NCI-H2196 treated with DMSO at 0.1 percent for 48 hours (cell line): ENCODE measurements around the gene KDM2B.
A peak's percentile ranks its signal among the peaks of the same experiment; 100 is the strongest.
"Not testable (repeated sequence)": the region's sequence is repeated elsewhere in the genome, so short reads cannot be mapped to it uniquely, and the experiment has no call there.

Experiments used
- DNase-seq: peaks from one replicate; lab custom pipeline; 2025; ENCODE audit not compliant: unreplicated experiment; lab: John Stamatoyannopoulos, UW

The KDM2B gene

DNA sequence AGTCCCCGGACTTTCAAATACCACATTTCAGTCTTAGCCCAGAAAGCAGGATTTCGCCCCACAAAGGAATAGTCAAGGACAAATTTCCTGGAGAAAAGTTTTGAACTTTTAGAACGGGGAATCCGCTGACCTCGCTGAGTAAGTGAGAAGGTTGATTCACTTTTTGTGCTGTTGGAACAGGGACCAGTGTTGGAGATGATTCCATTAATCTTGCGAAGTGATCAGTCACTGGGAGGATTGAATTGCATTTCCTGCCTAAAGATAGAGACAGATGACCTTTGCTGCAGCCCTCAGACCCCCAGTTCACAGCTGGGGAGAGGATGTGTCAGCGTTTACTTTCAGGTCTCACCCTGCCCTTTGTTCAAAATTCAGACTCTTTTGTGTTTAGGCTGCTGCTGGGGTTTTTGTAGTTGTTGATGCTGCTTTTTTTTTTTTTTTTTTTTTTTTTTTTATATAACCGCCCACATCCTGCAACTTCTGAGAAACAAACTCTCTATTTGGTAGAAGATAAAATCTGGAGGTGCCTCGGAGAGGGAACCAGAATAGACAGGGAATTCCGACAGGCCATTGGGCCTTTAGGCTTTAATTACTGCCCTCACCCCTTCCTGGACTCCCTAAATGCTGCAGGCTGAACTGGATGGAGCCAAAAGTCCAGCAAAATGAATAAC, 9.8 kb upstream of the KDM2B start:
- DNase-seq: no peak

DNA sequence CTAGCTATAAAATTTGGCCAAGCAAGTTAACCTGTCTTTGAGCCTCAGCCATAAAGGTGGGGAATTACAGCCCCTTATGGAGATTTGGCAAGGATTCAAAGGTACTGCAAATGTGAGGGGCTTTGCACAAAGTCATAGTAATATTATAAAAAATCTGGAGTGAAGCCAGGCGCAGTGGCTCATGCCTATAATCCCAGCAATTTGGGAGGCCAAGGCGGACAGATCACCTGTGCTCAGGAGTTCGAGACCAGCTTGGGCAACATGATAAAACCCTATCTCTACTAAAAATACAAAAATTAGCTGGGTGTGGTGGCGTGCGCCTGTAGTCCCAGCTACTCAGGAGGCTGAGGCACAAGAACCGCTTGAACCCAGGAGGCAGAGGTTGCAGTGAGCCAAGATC, 4.1 kb upstream of the KDM2B start:
- DNase-seq: not testable (repeated sequence)

DNA sequence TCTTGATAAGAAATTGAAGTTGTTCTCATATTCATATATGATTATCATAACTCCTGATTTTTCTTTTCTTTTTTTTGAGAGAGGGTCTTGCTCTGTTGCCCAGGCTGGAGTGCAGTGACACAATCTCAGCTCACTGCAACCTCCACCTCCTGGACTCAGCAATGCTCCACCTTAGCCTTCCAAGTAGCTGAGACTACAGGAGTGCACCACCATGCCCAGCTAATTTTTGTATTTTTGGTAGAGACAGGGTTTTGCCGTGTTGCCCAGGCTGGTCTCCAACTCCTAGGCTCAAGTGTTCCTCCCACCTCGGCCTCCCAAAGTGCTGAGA, 2.5 kb upstream of the KDM2B start:
- DNase-seq: not testable (repeated sequence)

DNA sequence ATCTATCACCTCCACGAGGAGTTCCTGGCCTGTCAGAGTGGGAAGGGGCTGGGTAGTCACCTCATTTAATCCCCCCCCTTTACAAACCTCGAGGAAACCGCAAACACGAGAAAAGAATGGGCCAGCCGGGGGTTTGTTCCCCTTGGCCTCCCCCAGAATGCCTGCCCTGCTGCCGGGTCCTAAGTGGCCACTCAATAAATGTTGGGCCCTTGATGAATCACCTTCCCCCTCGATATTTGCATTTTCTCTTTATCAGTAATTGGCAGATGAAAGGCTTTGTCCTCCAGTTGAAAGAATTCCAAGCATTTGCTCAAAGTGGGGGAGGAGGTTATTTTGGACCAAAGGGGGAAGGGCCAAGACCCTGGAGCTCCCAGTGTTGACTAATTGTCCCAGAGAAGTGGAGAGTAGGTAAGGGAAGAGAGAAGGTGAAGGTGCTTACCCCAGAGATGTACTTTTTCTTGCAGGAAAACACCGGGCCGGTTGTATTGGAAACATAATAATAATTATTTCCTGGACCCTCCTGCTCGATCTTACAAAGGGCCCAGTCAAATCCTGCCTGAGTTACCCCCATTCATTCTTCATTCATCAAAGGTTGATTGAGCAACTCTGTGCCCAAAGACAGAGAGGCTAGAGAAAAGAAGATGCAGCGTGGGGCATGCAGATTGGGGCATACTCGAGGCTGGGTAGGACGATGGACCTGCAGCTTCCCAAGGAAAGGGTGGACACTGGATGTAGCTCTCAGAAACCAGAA, 1.9 kb upstream of the KDM2B start:
- DNase-seq: no peak

DNA sequence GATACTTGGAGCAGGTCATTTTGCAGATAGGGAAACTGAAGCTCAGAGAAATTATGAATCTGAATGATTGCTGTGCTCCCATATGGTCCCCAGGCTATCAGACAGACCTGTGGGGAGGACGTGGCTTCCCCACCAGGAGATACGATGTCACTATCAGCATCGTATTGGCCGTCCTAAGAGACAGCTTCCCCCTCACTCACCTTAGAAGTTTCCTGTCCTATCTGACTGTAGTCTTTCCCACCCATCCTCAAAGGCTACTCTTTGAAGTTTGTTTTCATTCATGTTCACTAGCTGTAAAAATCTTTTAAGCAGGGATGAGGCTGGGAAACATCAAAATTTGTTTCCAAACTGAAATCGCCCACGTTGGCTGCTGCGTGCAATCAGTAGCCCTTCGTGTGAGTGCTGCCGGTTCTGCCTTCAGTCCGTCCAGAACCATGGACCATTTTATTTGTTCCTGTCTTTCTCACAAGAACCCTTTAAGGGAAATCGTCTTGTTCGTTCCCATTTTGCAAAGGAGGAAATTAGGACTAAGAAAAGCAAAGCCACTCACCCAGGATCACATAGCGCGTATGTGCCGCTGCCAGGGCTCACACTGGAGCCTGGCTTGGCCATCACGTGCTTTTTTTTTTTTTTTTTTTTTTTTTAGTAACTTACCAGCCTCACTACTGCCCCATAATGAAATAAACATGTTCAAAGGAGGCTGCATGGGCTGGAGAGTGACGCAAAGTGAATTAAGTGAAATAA, 1.0 kb upstream of the KDM2B start:
- DNase-seq: no peak

DNA sequence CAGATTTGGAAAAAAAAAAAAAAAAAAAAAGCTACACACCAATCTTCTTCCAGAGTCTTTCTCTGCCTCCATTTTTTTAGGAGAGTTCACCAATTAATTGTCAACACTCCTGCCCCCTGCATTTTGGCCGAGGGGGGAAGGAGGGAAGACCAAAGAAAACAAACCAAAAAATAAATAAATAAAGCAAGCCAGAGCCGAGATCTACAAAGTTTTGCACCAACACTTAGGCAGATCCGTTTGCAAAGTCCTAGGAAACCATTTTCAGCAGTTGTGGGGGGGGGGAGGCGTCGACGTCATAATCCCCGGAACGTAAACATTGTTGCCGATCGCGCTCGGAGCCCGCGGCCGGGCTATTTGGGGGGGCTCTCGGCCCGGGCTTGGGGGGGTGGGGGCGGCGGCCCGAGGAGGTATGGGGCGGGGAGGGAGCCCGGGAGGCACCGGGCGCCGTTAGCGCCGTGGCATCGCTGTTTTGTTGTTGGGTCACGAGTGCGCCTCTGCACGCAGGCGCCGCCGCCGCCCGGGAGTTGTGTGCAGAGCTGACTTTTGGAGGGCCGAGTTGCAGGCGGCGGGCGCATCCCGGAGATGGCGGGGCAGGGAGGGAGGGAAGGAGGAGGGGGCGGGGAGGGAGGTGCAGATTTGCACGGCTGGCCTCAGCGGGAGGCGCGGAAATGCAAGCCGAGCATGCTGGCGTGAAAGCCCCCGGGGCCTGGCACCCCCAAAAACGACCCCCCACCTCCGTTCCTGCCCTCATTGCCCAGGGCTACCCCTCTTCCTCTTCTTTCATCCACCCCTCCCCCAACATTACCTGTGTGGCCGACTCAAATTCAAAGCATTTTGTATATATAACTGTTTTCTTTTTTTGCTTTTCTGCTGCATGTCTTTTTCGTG, 598 bp downstream of the KDM2B start:
- DNase-seq: peak; percentile 38

DNA sequence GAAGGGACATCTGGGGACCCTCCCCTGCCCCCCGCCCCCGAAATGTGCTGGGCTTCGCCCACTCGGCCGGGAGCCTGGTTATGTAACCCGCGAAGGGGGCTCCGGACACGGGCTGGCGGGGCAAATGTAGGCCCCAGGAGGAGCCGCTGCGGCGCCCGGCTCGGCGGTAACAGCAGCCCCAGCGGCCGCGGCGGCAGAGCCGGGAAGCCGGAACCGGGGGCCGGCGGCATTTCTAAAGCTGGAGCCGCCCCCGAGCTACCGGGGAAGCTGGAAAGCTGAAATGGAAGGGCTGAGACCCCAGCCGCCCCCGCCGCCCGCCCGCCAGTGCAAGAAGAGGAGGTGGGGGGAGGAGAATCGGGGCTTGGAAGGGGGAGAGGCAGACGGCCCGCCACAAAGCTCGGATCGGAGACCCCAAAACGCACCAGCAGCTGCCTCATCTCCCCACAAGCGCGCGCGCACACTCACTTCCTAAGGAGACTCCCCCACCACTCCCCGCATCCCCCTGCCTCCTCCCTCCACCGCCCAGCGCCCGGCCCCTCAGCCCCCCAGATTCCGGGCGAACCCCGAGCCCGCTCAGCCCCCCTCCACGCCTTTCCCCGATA, 1.5 kb downstream of the KDM2B start:
- no peak for DNase-seq

DNA sequence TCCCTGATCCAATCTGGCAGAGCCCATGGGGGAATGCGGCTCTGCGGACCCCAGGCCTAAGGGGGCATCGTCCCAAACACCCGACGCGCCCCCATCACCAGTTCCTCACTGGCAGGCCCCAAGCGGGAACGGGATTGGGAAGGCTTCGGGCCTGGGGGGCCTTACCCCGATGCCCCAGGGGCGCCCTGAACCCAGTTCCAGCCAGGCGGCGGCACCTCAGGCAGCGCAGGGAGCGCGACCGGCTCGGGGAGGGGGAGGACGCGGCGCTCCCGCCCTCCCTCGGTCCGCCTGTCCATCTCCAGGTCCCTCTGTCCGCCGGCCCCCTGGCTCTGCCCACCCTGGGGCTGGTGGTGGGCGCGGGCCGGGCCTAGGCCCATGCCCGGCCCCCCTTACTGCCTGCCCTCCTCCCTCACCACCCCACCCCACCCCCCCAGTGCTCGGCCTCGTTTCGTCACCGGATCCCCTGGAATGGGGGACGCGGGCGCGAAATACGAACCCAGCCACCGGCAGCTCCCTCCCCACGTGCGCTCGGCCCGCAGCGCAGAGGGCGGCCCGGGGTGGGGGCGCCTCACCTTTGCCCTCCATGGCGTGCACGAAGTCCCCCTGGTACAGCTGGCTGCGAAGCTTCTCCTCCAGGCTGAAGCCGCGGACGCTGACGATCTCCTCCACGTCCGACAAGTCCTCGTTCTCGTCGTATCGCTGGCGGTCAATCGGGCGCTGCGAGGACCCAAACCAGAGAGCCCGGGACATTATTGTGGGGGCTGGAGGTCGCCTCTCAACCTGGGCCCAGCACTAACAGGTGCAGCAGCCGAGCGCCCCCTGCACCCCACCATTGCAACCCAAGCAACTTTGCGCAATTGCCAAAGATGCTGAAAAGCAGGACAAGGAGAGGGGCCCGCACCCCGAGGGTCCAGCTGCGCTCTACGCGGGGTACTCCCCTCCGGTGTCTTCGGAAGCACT, 2.3 kb downstream of the KDM2B start:
- DNase-seq: no peak

DNA sequence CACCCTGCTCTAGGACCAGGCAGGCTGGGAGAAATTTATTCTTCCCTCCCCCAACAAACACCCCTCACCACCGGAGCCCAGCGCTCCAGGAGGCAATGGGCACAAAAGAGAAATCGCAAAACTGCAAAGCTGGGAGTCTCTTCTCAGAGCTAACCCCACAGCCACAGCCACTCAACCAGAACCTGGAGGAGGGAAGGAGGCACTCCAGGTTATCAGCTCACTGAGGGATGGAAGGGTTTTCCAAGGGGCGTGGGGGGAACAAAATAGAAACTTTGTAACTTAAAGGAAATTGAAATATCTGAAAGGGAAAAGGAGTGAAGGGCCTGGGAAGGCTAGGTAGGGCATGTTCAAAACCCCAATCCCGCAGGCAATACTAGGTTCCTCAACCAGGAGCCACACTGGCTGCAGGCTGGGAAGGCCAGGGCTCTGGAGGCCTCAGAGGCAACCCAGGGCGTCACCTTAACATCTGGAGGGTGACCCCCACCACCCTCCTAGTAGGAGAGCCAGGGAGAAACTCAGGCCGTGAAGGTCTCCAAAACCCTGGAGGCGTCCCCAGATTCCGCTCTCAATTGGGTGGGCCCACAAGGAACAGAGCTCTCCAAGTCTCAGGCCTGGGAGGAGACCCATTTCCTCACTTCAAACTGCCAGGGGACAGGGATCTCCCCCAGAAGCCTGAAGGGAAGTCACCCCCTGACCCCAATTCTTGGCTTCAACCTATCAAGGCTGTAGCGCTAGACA, 3.2 kb downstream of the KDM2B start:
- DNase-seq: no peak

DNA sequence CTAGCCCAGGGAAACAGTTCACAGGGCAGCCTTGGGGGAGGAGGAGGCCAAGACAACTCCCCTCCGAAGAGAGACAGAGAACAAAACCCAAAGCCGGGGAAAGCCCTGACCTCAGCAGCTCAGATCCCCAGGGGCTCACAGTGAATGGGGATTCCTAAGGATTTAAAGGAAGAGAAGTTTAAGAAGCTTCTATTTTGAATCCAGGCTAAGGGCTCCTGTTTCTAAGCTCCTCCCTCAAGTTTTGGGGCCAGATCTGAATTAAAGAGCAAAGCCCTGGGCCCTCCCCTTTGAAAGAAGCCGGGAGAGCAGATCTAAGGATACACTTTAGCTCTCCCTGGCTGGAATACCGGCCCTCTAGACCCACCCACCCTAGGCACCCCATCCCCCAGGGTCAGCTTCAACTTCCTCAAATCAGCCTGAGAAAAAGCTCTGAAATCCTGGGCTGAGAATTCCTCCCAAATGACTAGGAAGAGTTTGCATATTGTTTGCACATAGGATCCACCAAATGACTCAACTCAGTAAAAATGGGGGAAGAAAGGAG, 3.9 kb downstream of the KDM2B start:
- DNase-seq: no peak

DNA sequence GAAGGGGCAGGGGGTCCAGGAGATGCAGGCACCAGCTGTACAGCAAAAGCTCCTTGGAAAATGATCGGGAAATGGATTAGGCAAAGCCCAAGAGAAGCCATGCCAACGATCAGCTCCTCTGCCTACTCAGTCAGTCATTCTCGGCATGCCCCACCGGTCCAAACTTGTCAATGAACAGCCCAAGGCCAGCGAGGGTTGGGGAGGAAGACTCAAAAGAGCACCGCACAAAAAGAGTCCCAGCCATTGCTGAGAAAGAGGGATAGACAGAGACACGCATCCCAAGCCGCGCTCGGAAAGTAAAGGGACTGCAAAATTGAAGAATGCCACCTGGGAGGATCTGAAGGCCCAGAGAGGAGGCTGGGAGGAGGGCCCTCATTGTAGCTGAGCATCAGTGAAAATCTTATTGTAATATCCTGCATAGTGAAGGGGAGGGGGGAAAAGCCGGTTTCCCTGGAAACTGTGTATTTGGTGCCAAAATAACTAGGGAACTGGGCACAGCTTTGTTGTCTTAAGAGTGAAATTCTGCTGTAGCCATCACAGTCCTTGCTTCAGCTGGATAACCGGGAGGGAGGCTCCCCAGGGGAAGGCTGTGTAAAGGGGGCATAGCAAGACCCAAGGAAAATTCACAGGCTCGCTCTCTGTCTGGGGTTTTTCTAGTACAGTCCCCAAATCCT, 4.7 kb downstream of the KDM2B start:
- DNase-seq: no peak

DNA sequence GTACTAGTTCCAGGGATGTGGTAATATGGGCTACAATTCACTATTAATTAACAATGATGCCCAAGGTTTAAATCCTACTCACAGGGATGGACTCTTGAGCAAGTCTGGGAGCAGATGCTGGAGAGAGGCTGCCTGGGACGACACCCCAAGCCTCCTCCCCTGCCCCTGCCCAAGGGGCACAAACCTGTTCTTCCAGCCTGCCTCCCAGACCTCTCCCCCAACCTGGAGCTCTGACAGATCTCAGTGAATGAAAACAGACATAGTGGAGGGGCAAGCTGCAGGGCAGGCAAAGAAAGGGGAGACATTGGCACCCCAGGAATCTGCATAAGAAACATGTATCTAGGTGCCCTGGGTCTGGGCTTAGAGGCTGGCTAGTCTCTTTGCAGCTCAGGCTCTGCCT, 5.8 kb downstream of the KDM2B start:
- DNase-seq: no peak

DNA sequence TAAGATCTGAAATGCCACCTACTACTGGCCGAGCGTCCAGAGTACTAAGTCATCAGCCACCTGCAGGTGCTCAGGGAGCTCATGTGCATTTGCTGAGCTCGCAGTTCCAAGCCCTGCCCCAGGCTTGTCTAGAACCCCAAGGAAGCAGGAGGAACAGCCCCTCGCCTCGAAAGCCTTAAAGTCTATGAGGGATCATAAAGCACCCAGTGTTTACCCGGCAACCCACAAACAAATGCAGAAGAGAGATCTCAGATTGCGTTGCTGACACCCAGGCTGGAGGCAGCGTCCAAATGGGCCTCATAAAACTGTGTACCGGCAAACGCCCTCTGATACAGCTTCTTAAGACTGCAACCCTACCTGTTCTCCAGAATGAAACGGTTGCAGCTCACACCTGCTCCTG, 6.8 kb downstream of the KDM2B start:
- no peak for DNase-seq

DNA sequence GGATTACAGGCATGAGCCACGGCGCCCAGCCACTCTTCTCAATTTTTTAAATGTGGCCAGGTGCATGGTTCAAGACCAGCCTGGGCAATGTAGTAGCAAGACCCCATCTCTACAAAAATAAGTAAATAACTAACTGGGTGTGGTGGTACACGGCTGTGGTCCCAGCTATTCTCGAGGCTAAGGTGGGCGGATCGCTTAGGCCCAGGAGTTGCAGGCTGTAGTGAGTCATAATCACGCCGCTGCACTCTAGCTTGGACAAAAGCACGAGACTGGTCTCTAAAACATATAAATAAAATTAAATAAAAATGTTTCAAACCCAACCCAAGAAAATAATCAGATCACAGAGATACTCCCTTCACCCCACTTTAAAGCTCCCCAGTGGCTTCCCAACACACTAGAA, 8.9 kb downstream of the KDM2B start:
- DNase-seq: no peak

DNA sequence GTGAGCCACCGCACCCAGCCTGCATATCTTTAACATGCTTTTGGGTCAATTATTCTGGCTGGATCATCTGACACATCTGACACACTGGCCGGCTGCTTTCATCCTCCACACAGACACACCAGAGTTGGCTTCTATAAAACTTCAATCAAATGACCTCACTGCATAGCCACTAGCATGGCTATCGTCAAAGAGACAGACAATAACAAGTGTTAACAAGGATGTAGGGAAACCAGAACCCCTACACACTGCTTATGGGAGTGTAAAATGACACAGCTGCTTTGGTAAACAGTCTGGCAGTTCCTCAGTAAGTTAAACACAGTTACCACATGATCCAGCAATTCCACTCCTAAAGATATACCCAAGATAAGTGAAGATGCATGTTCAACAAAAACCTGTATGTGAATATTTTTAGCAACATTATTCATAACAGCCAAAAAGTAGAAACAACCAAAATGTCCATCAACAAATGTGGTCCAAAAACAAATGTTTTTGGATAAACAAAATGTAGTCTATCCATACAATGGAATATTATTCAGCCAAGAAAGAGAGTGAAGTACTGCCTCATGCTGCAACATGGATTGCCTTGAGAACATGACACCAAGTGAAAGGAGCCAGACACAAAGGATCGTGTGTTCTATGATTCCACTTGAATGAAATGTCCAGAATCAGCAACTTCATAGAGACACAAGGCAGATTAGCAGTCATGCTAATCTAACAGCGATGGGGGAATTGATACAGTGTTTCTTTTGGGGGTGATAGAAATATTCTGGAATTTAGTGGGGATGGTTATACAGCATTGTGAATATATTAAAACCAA, 10.1 kb downstream of the KDM2B start:
- DNase-seq: no peak

DNA sequence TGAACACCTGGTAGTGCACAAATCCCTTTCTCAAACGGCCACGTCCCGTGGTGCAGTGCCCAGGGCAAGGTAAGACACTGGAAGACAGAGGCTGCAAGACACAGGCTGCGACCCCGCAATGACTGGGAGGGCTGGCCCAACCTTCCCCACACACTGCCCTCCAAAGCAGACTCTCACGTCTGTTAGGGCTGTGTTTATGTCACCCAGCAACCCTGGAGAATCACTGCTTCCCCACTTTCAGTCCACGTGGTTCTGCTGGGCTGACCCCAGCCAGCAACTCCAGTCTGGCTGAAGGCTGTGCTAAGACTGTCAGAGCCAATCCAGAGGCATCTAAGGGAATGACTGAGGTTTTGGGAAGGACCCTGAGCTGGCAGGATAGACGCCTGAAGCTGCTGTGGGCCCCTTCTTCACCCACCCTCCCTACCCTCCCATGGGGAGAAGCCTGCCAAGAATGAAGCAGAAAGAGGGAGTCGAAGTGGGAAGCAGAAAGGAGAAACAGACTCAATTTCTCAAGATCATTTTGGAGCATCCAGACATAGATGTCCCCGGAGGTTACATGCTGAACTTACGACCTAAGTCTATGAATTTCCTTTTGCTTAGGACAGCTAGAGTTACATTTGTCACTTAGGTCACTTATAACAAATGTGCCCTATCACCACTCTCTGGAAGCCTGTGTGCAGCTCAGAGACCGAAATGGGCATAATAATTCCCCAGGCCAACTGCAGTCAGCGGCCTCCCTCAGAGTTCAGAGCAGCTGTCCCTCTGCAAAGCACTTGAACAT, 11.7 kb downstream of the KDM2B start:
- no peak for DNase-seq

DNA sequence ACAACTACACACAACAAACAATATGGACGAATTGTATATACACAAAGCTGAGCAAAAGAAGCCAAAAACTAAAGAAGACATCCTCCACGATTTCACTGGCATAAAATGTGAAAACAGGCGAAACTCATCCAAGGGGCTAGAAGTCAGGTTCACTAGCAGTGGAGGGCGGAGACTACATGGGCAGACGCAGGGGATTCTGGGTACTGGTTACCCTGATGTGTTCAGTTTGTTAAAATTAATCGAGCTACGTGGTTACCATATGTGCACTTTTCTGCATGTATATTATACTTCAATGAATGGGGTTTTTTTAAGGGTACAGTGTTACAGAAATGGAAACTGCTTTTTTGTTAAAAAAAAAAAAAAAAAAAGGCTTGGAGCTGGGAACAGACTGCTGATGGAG, 12.3 kb downstream of the KDM2B start:
- no peak for DNase-seq
